Smooth muscle cell of trachea (primary cell): ENCODE measurements around the gene ZBTB25. TPM values are rescaled to one million over a fixed set of nuclear protein-coding genes. Genes with fewer than 3 reads are reported as not detected.

Source experiments
- total RNA-seq: library from RNA; depleted of rRNA; stranded (reverse); fragments of >200 nt; gene quantifications from 2 replicates; pipeline ENCODE4 v1.2.1, GENCODE V29; 2014

ZBTB25 gene
- total RNA-seq: 5.7 and 7.8 TPM in 2 replicates

GRCh38 chr14:64503434-64504309 lies at the start of gene ZBTB25:
Gene ZBTB25 (minus strand): TSS chr14:64503838. CDS start chr14:64490533, 13,305 bp downstream.

GRCh38 chr14:64549791-64550620 lies 46.4 kb upstream of the ZBTB25 start, which contains the start of gene PPP1R36:
Gene PPP1R36 (plus strand): TSS chr14:64549961. CDS start chr14:64549998, 37 bp downstream.

DNA sequence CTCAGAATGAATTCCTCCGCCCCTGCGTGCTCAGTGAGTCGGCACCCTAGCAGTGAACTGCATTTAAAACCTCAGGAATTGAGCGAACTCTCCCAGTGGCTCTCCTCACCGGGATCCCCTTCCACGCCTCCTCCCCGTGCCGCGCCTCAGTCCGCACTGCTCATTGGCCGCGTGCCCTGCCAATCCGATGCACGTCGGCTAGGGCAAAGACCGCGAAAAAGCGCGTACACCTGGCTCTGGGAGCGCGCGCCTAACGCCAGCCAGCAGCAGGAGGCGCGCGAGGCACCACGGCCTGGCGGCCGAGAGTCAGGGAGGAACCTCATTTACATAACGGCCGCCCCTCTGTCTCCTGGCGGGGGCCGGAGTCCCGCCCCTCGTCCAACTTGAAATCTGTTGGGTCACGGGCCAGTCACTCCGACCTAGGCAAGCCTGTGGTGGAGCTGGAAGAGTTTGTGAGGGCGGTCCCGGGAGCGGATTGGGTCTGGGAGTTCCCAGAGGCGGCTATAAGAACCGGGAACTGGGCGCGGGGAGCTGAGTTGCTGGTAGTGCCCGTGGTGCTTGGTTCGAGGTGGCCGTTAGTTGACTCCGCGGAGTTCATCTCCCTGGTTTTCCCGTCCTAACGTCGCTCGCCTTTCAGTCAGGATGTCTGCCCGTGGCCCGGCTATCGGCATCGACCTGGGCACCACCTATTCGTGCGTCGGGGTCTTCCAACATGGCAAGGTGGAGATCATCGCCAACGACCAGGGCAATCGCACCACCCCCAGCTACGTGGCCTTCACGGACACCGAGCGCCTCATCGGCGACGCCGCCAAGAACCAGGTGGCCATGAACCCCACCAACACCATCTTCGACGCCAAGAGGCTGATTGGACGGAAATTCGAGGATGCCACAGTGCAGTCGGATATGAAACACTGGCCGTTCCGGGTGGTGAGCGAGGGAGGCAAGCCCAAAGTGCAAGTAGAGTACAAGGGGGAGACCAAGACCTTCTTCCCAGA lies 36.9 kb upstream of the ZBTB25 start, which contains the start of gene HSPA2:
HSPA2 (plus strand) TSS at position 534 of the 995 bp plus-strand sequence; CDS start at position 643, 109 bp downstream.

DNA sequence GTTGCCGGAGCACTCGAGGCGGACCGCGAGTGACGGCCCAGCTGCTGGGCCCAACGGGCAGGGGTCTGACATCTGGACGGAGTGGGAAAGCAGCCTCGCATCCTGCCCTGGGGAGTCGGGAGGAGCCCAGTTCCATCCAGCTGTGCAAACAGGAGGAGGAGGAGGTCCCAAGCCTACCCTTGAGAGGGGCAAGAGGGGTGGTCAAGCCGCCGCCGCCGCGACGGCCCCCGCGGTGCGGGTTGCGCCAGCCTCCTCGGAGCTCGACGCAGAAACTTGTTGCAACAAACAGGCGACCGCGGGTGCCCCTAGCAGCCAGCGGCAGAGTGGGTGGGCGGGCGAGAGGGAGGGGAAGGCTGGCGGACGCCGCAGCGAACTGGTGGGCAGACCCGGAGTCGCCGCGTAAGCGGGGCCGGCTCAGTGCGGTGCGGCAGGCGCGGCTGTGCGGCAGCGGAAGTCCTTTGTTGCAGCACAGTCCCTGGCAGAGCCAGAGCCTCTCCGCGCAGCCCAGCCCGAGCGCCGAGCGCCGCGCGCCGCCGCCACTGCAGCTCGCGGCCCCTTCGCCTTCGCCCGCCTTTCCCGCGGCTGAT lies 765 bp upstream of the ZBTB25 start, which contains the start of gene ZBTB1:
ZBTB1 (plus strand) TSS at position 461 of the 587 bp plus-strand sequence. CDS start 16,735 bp downstream, outside the sequence.

GRCh38 chr14:64465191-64465822 lies 38.3 kb downstream of the ZBTB25 start, which contains the start of gene AKAP5:
Gene AKAP5 (plus strand): TSS chr14:64465499. CDS start chr14:64468395, 2,896 bp downstream.

Other genes starting within 250 kb of the ZBTB25 start
- gene ESR2, start 209.5 kb downstream of the ZBTB25 start, total RNA-seq: 0.29 and 0.50 TPM in 2 replicates
- gene MTHFD1, start 115.5 kb downstream of the ZBTB25 start, total RNA-seq: 46.5 and 82.2 TPM in 2 replicates
- 0.17 and 0.29 TPM in 2 replicates for gene AKAP5, start 38.3 kb downstream of the ZBTB25 start, total RNA-seq
- 36.9 and 41.2 TPM in 2 replicates for gene ZBTB1, start 932 bp upstream of the ZBTB25 start, total RNA-seq
- 2.5 and 2.8 TPM in 2 replicates for gene HSPA2, start 36.9 kb upstream of the ZBTB25 start, total RNA-seq
- gene PPP1R36, start 46.1 kb upstream of the ZBTB25 start, total RNA-seq: 1.2 TPM in 1 of 2 replicates, not detected in the other
- gene PLEKHG3, start 200.6 kb upstream of the ZBTB25 start, total RNA-seq: 0.87 and 1.5 TPM in 2 replicates